ENCODE data around the gene NBPF11. TPM values are rescaled to one million over a fixed set of nuclear protein-coding genes. Genes with fewer than 3 reads are reported as not detected.

The NBPF11 gene

Small RNA genes lying within 50 kb of the gene (small RNA-seq; reads per million reads assigned to genes)
- not detected for gene RNA5SP57 (ENCODE audit: insufficient read depth)

Data from neuronal stem cell (in vitro differentiated cells).